T-helper 1 cell treated with Interleukin-12 subunit alpha and Interleukin-12 subunit beta and Interleukin-4 antibody, amounts not matched to agents 30 μg/mL and 1 μg/mL, for 36 hours (primary cell): ENCODE data around the gene CD52.
A peak's percentile ranks its signal among the peaks of the same experiment; 100 is the strongest.
"Not testable (repeated sequence)": the region's sequence is repeated elsewhere in the genome, so short reads cannot be mapped to it uniquely, and the experiment has no call there.

ENCODE experiments used
- H3K27ac Mint-ChIP-seq: one replicate; pipeline ENCODE4 v1.8.0; 2021; ENCODE audit warnings: mild to moderate bottlenecking, mixed read lengths
- H3K27me3 Mint-ChIP-seq: one replicate; pipeline ENCODE4 v1.8.0; 2021; ENCODE audit warnings: low read depth, mixed read lengths
- H3K36me3 Mint-ChIP-seq: one replicate; pipeline ENCODE4 v1.8.0; 2021; ENCODE audit warnings: low read depth, mixed read lengths
- H3K4me1 Mint-ChIP-seq: one replicate; pipeline ENCODE4 v1.8.0; 2021; ENCODE audit warnings: low read depth, mixed read lengths
- H3K4me3 Mint-ChIP-seq: one replicate; pipeline ENCODE4 v1.8.0; 2021; ENCODE audit warnings: mild to moderate bottlenecking, moderate library complexity, mixed read lengths
- H3K9me3 Mint-ChIP-seq: one replicate; pipeline ENCODE4 v1.8.0; 2021; ENCODE audit warnings: mixed read lengths

Gene CD52

GRCh38 chr1:26290122-26290881 lies 27.5 kb upstream of the CD52 start:
- no peaks in the 10 kb centered on the region for H3K9me3 Mint-ChIP-seq
- peaks cover 58% of the 10 kb centered on the region for H3K4me1 Mint-ChIP-seq
- peaks cover 20% of the 10 kb centered on the region for H3K36me3 Mint-ChIP-seq
- H3K27ac Mint-ChIP-seq, result peak overlapping the region; percentile 97
- H3K4me3 Mint-ChIP-seq, result peak overlapping the region; percentile 59
- no peaks in the 10 kb centered on the region for H3K27me3 Mint-ChIP-seq

GRCh38 chr1:26290882-26291261 lies 26.9 kb upstream of the CD52 start:
- Mint-ChIP-seq H3K4me1 (peaks cover 55% of the 10 kb centered on the region), H3K27ac (peak overlapping the region; percentile 97), H3K4me3 (no peak overlapping the region), H3K27me3 (no peaks in the 10 kb centered on the region), H3K9me3 (no peaks in the 10 kb centered on the region), H3K36me3 (peaks cover 23% of the 10 kb centered on the region)

- Mint-ChIP-seq H3K4me1 (peaks cover 49% of the 10 kb centered on the region), H3K36me3 (peaks cover 28% of the 10 kb centered on the region), H3K4me3 (no peak overlapping the region), H3K27ac (peak overlapping the region; percentile 86), H3K27me3 (no peaks in the 10 kb centered on the region), H3K9me3 (no peaks in the 10 kb centered on the region)
Measured at GRCh38 chr1:26291433-26291832, 26.3 kb upstream of the CD52 start.

- peaks cover 45% of the 10 kb centered on the region for H3K4me1 Mint-ChIP-seq
- H3K4me3 Mint-ChIP-seq, result no peak overlapping the region
- peaks cover 28% of the 10 kb centered on the region for H3K36me3 Mint-ChIP-seq
Measured at GRCh38 chr1:26291939-26292338, 25.8 kb upstream of the CD52 start.

GRCh38 chr1:26292735-26293134 lies 25.0 kb upstream of the CD52 start:
- peaks cover 28% of the 10 kb centered on the region for H3K36me3 Mint-ChIP-seq
- not testable (repeated sequence) for H3K27ac Mint-ChIP-seq, H3K27me3 Mint-ChIP-seq, H3K4me3 Mint-ChIP-seq, H3K9me3 Mint-ChIP-seq
- H3K4me1 Mint-ChIP-seq, result peaks cover 38% of the 10 kb centered on the region

More at GRCh38 chr1:26291939-26292338, 25.8 kb upstream of the CD52 start:
- Mint-ChIP-seq H3K9me3 (no peaks in the 10 kb centered on the region), H3K27me3 (no peaks in the 10 kb centered on the region), H3K27ac (peak overlapping the region; percentile 86)

- Mint-ChIP-seq H3K9me3 (no peaks in the 10 kb centered on the region), H3K27me3 (no peaks in the 10 kb centered on the region), H3K27ac (no peak overlapping the region), H3K36me3 (peaks cover 26% of the 10 kb centered on the region), H3K4me1 (peaks cover 25% of the 10 kb centered on the region), H3K4me3 (no peak overlapping the region)
Measured at GRCh38 chr1:26293911-26294463, 23.8 kb upstream of the CD52 start.

GRCh38 chr1:26295194-26296138 lies 22.3 kb upstream of the CD52 start:
- H3K4me3 Mint-ChIP-seq, result no peak overlapping the region
- peaks cover 21% of the 10 kb centered on the region for H3K36me3 Mint-ChIP-seq
- H3K9me3 Mint-ChIP-seq, result no peaks in the 10 kb centered on the region
- no peak overlapping the region for H3K27ac Mint-ChIP-seq
- H3K27me3 Mint-ChIP-seq, result no peaks in the 10 kb centered on the region
- peaks cover 19% of the 10 kb centered on the region for H3K4me1 Mint-ChIP-seq

- no peak overlapping the region for H3K4me3 Mint-ChIP-seq
- H3K4me1 Mint-ChIP-seq, result peaks cover 15% of the 10 kb centered on the region
- peaks cover 21% of the 10 kb centered on the region for H3K36me3 Mint-ChIP-seq
- H3K27me3 Mint-ChIP-seq, result no peaks in the 10 kb centered on the region
- no peak overlapping the region for H3K27ac Mint-ChIP-seq
- no peaks in the 10 kb centered on the region for H3K9me3 Mint-ChIP-seq
Measured at GRCh38 chr1:26296340-26297056, 21.3 kb upstream of the CD52 start.

- H3K4me3 Mint-ChIP-seq, result no peak overlapping the region
- H3K27me3 Mint-ChIP-seq, result no peaks in the 10 kb centered on the region
- peaks cover 18% of the 10 kb centered on the region for H3K36me3 Mint-ChIP-seq
- no peaks in the 10 kb centered on the region for H3K9me3 Mint-ChIP-seq
- peaks cover 10% of the 10 kb centered on the region for H3K4me1 Mint-ChIP-seq
- H3K27ac Mint-ChIP-seq, result no peak overlapping the region
Measured at GRCh38 chr1:26297057-26297790, 20.5 kb upstream of the CD52 start.

GRCh38 chr1:26297791-26298124 lies 20.0 kb upstream of the CD52 start:
- no peaks in the 10 kb centered on the region for H3K27me3 Mint-ChIP-seq
- H3K27ac Mint-ChIP-seq, result no peak overlapping the region
- H3K4me1 Mint-ChIP-seq, result peaks cover 12% of the 10 kb centered on the region
- H3K9me3 Mint-ChIP-seq, result no peaks in the 10 kb centered on the region
- H3K36me3 Mint-ChIP-seq, result peaks cover 18% of the 10 kb centered on the region
- H3K4me3 Mint-ChIP-seq, result no peak overlapping the region

- Mint-ChIP-seq H3K27me3 (no peaks in the 10 kb centered on the region), H3K9me3 (no peaks in the 10 kb centered on the region), H3K4me1 (peaks cover 17% of the 10 kb centered on the region), H3K4me3 (no peak overlapping the region), H3K36me3 (peaks cover 6% of the 10 kb centered on the region), H3K27ac (peak overlapping the region; percentile 58)
Measured at GRCh38 chr1:26300578-26301275, 17.0 kb upstream of the CD52 start.

GRCh38 chr1:26302733-26303405 lies 14.9 kb upstream of the CD52 start:
- Mint-ChIP-seq H3K4me3 (no peak overlapping the region), H3K9me3 (no peaks in the 10 kb centered on the region), H3K27me3 (no peaks in the 10 kb centered on the region), H3K36me3 (peaks cover 1% of the 10 kb centered on the region), H3K27ac (no peak overlapping the region), H3K4me1 (peaks cover 35% of the 10 kb centered on the region)
